HCEC 1CT (cell line): ENCODE data around the gene CHEK2.
A peak's percentile ranks its signal among the peaks of the same experiment; 100 is the strongest.
"Not testable (repeated sequence)": the region's sequence is repeated elsewhere in the genome, so short reads cannot be mapped to it uniquely, and the experiment has no call there.

Source experiments
- DNase-seq: peaks from one replicate; pipeline ENCODE4 v3.0.0-alpha.2; 2017

CHEK2 gene

GRCh38 chr22:28682966-28683365, 58.7 kb downstream of the CHEK2 start:
- DNase-seq, result not testable (repeated sequence)

- peak; percentile 44 for DNase-seq
These were observed 60.7 kb downstream of the CHEK2 start for GRCh38 chr22:28680813-28681490.

DNA sequence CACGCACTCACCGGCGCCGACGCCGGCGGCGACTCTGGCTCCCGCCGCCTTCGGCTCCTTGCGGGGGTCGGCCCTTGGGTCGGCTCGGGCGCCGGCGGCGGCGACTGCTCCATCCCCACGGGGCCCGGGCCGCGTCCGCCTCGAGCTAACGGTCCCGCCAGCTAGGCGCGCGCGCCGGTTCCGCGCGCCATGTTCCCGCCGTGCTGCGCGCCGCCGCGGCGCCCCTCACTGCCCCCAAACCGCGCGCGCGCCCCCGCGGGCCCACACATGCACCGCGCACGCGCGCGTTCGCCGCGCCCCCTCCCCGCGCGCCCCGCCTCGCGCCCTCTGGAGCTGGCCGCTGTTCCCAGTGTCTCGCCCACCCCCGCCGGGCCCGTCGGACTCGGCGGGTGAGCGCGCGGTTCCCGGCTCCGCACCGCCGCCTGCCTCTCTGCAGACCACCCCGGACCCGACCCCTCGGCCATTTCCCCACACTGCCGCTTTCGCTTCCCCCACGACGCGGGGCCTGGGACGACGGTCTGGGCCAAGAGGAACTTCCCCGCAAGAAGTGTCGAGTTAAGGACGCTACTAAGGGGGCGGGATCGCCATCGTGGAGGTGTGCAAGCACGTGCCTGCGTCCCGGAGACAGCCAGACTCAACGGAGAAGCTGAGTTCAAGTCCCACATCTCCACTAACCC, 61.9 kb downstream of the CHEK2 start, which contains the start of gene TTC28:
TTC28 (minus strand) TSS at position 230 of the 677 bp plus-strand sequence; CDS start at position 113, 117 bp downstream.
- DNase-seq, result peak; percentile 58

GRCh38 chr22:28678778-28679610, 62.6 kb downstream of the CHEK2 start:
- peak; percentile 8 for DNase-seq

DNA sequence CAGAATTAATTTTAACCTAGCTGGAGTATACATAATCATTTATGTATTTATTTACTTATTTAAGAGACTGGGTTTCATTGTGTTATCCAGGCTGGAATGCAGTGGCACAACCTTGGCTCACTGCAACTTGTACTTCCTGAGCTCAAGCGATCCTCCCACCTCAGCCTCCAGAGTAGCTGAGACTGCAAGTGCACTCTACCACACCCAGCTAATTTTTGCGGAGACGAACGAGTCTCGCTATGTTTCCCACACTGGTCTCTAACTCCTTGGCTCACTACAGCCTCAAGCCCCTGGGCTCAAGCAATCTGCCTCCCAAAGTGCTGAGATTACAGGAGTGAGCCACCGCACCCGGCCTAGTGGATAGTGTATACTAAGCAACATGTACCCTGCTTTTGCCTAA, 63.5 kb downstream of the CHEK2 start:
- DNase-seq, result not testable (repeated sequence)

DNA sequence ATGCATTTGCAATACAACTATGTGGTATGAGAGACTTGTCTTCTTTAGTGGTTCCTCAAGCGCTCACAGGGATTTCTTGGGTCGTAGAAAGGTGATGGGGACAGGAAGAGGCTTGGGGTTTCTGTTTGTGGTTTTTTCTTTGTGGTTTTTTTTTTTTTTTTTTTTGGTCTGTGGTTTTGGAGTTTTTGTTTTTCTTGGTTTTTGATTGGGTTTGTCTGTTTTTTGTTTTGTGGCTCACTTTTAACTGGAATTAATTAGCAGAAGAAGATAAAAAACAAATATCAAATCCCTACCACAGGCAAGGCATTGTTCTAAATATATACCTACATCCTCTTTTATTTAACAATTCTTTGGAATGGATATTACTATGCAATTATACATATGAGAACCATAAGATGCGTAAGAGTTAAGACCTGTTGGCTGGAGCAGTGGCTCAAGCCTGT, 67.5 kb downstream of the CHEK2 start:
- DNase-seq, result peak; percentile 64

DNA sequence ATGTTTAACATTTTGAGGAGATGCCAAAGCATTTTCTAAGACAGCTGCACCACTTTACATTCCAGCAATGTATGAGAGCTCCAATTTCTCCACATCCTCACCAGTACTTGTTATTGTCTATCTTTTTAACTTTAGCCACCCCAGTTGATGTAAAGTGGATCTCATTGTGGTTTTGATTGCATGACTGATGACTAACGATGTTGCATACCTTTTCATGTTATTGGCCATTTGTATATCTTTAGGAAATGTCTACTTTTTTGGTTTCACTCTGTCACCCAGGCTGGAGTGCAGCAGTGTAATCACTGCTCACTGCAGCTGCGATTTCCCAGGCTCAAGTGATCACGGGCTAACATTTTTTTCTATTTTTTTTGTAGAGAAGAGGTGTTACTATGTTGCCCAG, 70.9 kb downstream of the CHEK2 start:
- DNase-seq, result peak; percentile 30

DNA sequence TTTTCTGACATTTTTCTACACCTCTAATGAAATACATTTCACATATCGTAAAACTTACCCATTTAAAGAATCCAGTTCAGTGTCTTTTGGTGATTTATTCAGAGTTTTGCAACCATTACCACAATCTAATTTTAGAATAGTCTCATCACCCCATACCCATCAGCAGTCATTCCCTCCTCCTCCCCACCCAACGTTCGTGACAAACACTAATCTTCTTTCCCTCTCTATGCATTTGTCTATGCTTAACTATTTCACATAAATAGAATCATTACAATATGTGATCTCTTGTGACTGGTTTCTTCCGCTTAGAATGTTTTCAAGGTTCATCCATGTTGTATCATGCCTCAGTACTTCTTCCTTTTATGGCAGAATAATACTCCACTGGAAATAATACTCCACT, 71.5 kb downstream of the CHEK2 start:
- no peak for DNase-seq

DNA sequence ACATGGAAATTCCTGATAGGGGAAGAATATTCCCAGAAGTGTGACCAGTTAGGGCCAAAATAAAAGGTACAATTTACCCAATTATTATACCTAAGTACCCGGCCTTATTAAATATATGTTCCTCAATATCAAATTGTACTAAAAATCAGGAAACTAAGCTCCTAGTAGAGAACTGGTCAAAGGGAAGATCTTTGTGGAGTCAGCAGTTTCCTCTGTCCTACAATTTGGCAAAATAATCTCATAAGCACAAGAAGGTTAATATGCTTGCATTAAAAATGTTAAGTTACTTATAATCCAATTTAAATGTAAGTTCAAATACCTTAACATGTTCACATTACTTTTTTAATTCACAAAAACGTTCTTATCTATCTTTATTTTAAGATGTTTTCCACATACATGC, 72.2 kb downstream of the CHEK2 start:
- no peak for DNase-seq

GRCh38 chr22:28663569-28663942, 78.1 kb downstream of the CHEK2 start:
- not testable (repeated sequence) for DNase-seq

GRCh38 chr22:28658448-28658847, 83.2 kb downstream of the CHEK2 start:
- no peak for DNase-seq

- no peak for DNase-seq
These were observed 85.4 kb downstream of the CHEK2 start for GRCh38 chr22:28656181-28656580.

DNA sequence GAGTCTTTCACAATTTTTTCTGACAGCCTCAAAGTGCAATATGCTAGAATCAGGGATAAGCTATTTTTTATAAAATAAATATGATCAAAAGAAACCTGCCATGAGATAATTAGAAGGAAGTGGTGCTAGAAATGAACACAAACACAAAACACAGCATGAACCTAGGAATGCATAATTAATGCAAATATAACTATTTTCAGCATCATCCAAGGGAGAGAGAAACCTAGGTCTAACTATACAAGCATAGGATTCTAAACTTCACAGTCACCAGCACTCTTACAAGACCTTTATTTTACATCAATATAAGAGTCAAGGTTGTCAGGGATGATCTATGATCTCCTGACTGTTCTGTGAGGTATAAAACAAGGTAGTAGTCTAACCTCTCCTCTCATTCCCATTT, 91.2 kb downstream of the CHEK2 start:
- DNase-seq, result no peak

- DNase-seq, result no peak
These were observed 92.8 kb downstream of the CHEK2 start for GRCh38 chr22:28648792-28649191.

DNA sequence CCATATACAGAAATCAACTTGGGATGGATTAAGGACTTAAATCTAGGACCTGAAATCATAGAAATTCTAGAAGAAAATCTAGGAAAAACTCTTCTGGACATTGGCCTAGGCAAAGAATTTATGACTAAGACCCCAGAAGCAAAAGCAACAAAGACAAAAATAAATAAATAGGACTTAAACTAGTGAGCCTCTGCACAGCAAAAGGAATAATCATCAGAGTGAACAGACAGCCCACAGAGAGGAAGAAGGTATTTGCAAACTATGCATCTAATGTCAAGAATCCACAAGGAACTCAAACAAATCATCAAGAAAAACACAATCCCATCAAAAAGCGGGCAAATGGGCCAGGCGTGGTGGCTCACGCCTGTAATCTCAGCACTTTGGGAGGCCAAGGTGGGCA, 94.4 kb downstream of the CHEK2 start:
- no peak for DNase-seq

- DNase-seq, result no peak
These were observed 102.3 kb downstream of the CHEK2 start for GRCh38 chr22:28639321-28639720.
